Ishikawa (cell line): ENCODE measurements around the gene METTL1.
A peak's percentile ranks its signal among the peaks of the same experiment; 100 is the strongest.

ENCODE experiments used
- CEBPB ChIP-seq: IDR thresholded peaks from 2 replicates; pipeline ENCODE4 v1.6.1; 2012
- CREB1 ChIP-seq: IDR thresholded peaks from 2 replicates; pipeline ENCODE4 v1.6.1; 2012; ENCODE audit warnings: low read depth
- EGR1 ChIP-seq: IDR thresholded peaks from 2 replicates; pipeline ENCODE4 v1.6.1; 2012
- EP300 ChIP-seq: IDR thresholded peaks from 2 replicates; pipeline ENCODE4 v1.6.1; 2012; ENCODE audit warnings: borderline replicate concordance
- FOXM1 ChIP-seq: IDR thresholded peaks from 2 replicates; pipeline ENCODE4 v1.6.1; 2012; ENCODE audit warnings: low read depth, borderline replicate concordance
- MAX ChIP-seq: IDR thresholded peaks from 2 replicates; pipeline ENCODE4 v1.6.1; 2012
- NFIC ChIP-seq: IDR thresholded peaks from 2 replicates; pipeline ENCODE4 v1.6.1; 2012
- RAD21 ChIP-seq: IDR thresholded peaks from 2 replicates; pipeline ENCODE4 v1.6.1; 2012; ENCODE audit warnings: low read depth
- REST ChIP-seq: IDR thresholded peaks from 2 replicates; pipeline ENCODE4 v1.6.1; 2012; ENCODE audit warnings: low read depth, mild to moderate bottlenecking
- TAF1 ChIP-seq: IDR thresholded peaks from 2 replicates; pipeline ENCODE4 v1.6.1; 2012; ENCODE audit warnings: low read depth, mild to moderate bottlenecking
- TCF12 ChIP-seq: IDR thresholded peaks from 2 replicates; pipeline ENCODE4 v1.6.1; 2012; ENCODE audit warnings: low read depth
- TEAD4 ChIP-seq: IDR thresholded peaks from 2 replicates; pipeline ENCODE4 v1.6.1; 2012
- USF1 ChIP-seq: IDR thresholded peaks from 2 replicates; pipeline ENCODE4 v1.6.1; 2012
- YY1 ChIP-seq: IDR thresholded peaks from 2 replicates; pipeline ENCODE4 v1.6.1; 2012; ENCODE audit warnings: low read depth
- ZBTB7A ChIP-seq: IDR thresholded peaks from 2 replicates; pipeline ENCODE4 v1.6.1; 2012; ENCODE audit warnings: low read depth

METTL1 gene

GRCh38 chr12:57753756-57754337 lies 18.1 kb downstream of the METTL1 start:
- TF ChIP-seq TAF1 (no peak), TCF12 (no peak), TEAD4 (no peak), YY1 (no peak)

DNA sequence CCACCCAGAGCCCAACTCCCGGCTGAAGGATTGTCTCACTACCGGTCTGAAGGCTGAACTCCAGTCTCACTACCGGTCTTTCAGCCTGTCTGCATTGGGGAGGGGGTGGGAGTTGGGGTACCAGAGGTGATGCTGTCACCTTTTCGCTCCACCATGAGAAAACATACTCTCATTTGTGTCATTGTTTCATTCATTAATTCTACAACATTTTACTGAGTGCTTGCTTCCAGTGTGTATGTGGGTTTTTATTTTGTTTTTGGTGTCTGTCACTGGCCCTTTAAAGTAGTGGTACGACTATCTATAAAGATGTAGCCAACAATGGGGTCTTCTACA lies 19.3 kb downstream of the METTL1 start:
- TF ChIP-seq RAD21 = no peak
- no peak for TF ChIP-seq REST

- peak; percentile 96 for TF ChIP-seq MAX
- peak; percentile 76; the same call in 1 of the 2 replicates for TF ChIP-seq TCF12
- no peak; the same call in 1 of the 2 replicates for TF ChIP-seq EGR1
- peak; percentile 96 for TF ChIP-seq TAF1
- no peak for TF ChIP-seq REST
- TF ChIP-seq EP300 = peak; percentile 68; the same call in 1 of the 2 replicates
- TF ChIP-seq TEAD4 = peak; percentile 24
- peak; percentile 51; the same call in 1 of the 2 replicates for TF ChIP-seq YY1
- no peak for TF ChIP-seq ZBTB7A
- TF ChIP-seq NFIC = peak; percentile 34; the same call in 1 of the 2 replicates
- peak; percentile 99 for TF ChIP-seq USF1
- TF ChIP-seq CEBPB = no peak
- TF ChIP-seq RAD21 = no peak
- TF ChIP-seq CREB1 = no peak; the same call in 1 of the 2 replicates
Observed at GRCh38 chr12:57751788-57752667, 19.9 kb downstream of the METTL1 start, which contains the start of gene CDK4. Gene CDK4, minus strand, starts transcription at chr12:57752310. Its CDS starts 593 bp downstream, at chr12:57751717.

DNA sequence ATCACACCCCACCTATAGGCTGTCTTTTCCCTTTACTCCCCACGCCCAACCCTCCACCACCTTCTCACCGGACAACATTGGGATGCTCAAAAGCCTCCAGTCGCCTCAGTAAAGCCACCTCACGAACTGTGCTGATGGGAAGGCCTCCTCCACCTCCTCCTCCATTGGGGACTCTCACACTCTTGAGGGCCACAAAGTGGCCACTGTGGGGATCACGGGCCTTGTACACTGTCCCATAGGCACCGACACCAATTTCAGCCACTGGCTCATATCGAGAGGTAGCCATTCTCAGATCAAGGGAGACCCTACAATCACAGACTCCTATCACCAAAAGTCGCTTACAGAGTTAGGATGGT lies 20.5 kb downstream of the METTL1 start:
- no peak for TF ChIP-seq FOXM1
- no peak for TF ChIP-seq NFIC
- TF ChIP-seq USF1 = no peak
- no peak for TF ChIP-seq TAF1
- TF ChIP-seq RAD21 = no peak
- no peak for TF ChIP-seq TCF12
- TF ChIP-seq YY1 = no peak
- TF ChIP-seq EP300 = no peak
- TF ChIP-seq TEAD4 = no peak
- TF ChIP-seq CEBPB = no peak
- TF ChIP-seq MAX = no peak
- TF ChIP-seq EGR1 = no peak
- no peak for TF ChIP-seq REST
- TF ChIP-seq ZBTB7A = no peak
- TF ChIP-seq CREB1 = no peak
